GM12878 (cell line): Measurements from ENCODE around the gene BTG4. TPM values are rescaled to one million over a fixed set of nuclear protein-coding genes. Genes with fewer than 3 reads are reported as not detected.

Experiments
- ATAC-seq: fragments of 200-7000 bp; cut with Tn5 transposase; 3 replicates; pipeline ENCODE4 v1.9.1; 2020; ENCODE audit warnings: mild to moderate bottlenecking, moderate library complexity
- BruUV-seq: library from RNA; stranded (reverse); fragments of 400-500 nt; replicated peaks from 2 replicates; lab custom pipeline; 2021; lab: Mats Ljungman, UMichigan
- CTCF ChIA-PET: fragments of 300-600 bp; sonication (Branson Sonifier 250); formaldehyde crosslinking; extraction: SDS; loops from one replicate; lab custom pipeline; 2021; ENCODE audit warnings: inconsistent platforms; lab: Yijun Ruan, JAX
- POLR2A ChIA-PET: fragments of 350-600 bp; formaldehyde crosslinking; extraction: SDS; loops from one replicate; lab custom pipeline; 2021; ENCODE audit warnings: inconsistent platforms; lab: Charles Lee
- RAD21 ChIA-PET: fragments of 300-600 bp; sonication (Branson Sonifier 250); formaldehyde crosslinking; loops from one replicate; lab custom pipeline; 2023; ENCODE audit warnings: antibody characterized with exemption; ENCODE audit not compliant: unreplicated experiment; lab: Charles Lee
- SMC1A ChIA-PET: fragments of 300-600 bp; sonication (Branson Sonifier 250); formaldehyde crosslinking; loops from one replicate; lab custom pipeline; 2023; ENCODE audit not compliant: unreplicated experiment, uncharacterized antibody; lab: Charles Lee
- DNase-seq: peaks from one replicate; pipeline ENCODE4 v3.0.0-alpha.2; 2011; ENCODE audit warnings: low read depth, low spot score
- FAIRE-seq: peaks from 3 replicates; lab custom pipeline; 2011; peaks lifted over from hg19 to GRCh38; lab: Jason Lieb, UNC
- H2AFZ ChIP-seq: 2 replicates; pipeline ENCODE4 v1.6.0; 2011; ENCODE audit warnings: low read depth, low read length, control low read depth; ENCODE audit not compliant: control insufficient read depth
- H3K27ac ChIP-seq: 2 replicates; pipeline ENCODE4 v1.5.1; 2011; ENCODE audit warnings: control low read depth; ENCODE audit not compliant: control insufficient read depth, insufficient read depth
- H3K27me3 ChIP-seq, 2 experiments: replicated peaks in 1 of 2; 2 replicates each; pipeline versions ENCODE4 v1.6.0 to v1.6.1; 2011; ENCODE audit warnings: low read length in 1 of 2; ENCODE audit not compliant: control insufficient read depth in 2 of 2, insufficient read depth in 2 of 2
- H3K36me3 ChIP-seq, 2 experiments: 2 replicates each; pipeline ENCODE4 v1.5.1; 2011; ENCODE audit warnings: low read length in 1 of 2; ENCODE audit not compliant: control insufficient read depth in 2 of 2, insufficient read depth in 2 of 2
- H3K4me1 ChIP-seq: 2 replicates; pipeline ENCODE4 v1.6.1; 2011; ENCODE audit warnings: mild to moderate bottlenecking, low read length, moderate library complexity, mixed read lengths; ENCODE audit not compliant: control insufficient read depth, insufficient read depth
- H3K4me2 ChIP-seq: 2 replicates; pipeline ENCODE4 v1.6.0; 2011; ENCODE audit warnings: control low read depth; ENCODE audit not compliant: control insufficient read depth, insufficient read depth
- H3K4me3 ChIP-seq: fragments of 200-600 bp; sonication (generic); 2 replicates; pipeline ENCODE4 v1.5.1; 2016
- H3K79me2 ChIP-seq: 2 replicates; pipeline ENCODE4 v1.6.0; 2011; ENCODE audit warnings: low read length; ENCODE audit not compliant: control insufficient read depth, insufficient read depth
- H3K9ac ChIP-seq: 2 replicates; pipeline ENCODE4 v1.8.0; 2011; ENCODE audit warnings: low read length, control low read depth, mixed read lengths; ENCODE audit not compliant: control insufficient read depth, insufficient read depth
- H3K9me3 ChIP-seq: replicated peaks from 3 replicates; pipeline ENCODE4 v1.5.1; 2011; ENCODE audit warnings: mild to moderate bottlenecking, low read length; ENCODE audit not compliant: control insufficient read depth, insufficient read depth
- H4K20me1 ChIP-seq: 2 replicates; pipeline ENCODE4 v1.6.0; 2011; ENCODE audit not compliant: control insufficient read depth, insufficient read depth
- BCLAF1 ChIP-seq: fragments of 450-650 bp; IDR thresholded peaks from 2 replicates; pipeline ENCODE4 v1.6.1; 2017; ENCODE audit warnings: antibody characterized with exemption, mild to moderate bottlenecking, moderate library complexity
- CBX3 ChIP-seq: fragments of 200-600 bp; sonication (generic); IDR thresholded peaks from 2 replicates; pipeline ENCODE4 v1.6.1; 2016; ENCODE audit warnings: low read depth, borderline replicate concordance
- CHD4 ChIP-seq: fragments of 200-600 bp; sonication (generic); IDR thresholded peaks from 2 replicates; pipeline ENCODE4 v1.6.1; 2016; ENCODE audit warnings: mild to moderate bottlenecking
- FOS ChIP-seq: IDR thresholded peaks from 3 replicates; pipeline ENCODE4 v1.6.1; 2011; ENCODE audit warnings: borderline replicate concordance; ENCODE audit not compliant: insufficient read length; ENCODE audit errors: extremely low read depth
- HDAC2 ChIP-seq: fragments of 200-600 bp; sonication (generic); IDR thresholded peaks from 2 replicates; pipeline ENCODE4 v1.6.1; 2017
- IRF3 ChIP-seq: fragments of 450-650 bp; IDR thresholded peaks from 2 replicates; pipeline ENCODE4 v1.6.1; 2014; ENCODE audit warnings: mild to moderate bottlenecking
- MEF2A ChIP-seq: IDR thresholded peaks from 2 replicates; pipeline ENCODE4 v1.6.1; 2011; ENCODE audit warnings: low read depth, mild to moderate bottlenecking, low read length, moderate library complexity; ENCODE audit not compliant: insufficient read depth
- MLLT1 ChIP-seq: fragments of 450-650 bp; IDR thresholded peaks from 2 replicates; pipeline ENCODE4 v1.6.1; 2016; ENCODE audit warnings: mild to moderate bottlenecking
- NFYA ChIP-seq: IDR thresholded peaks from 2 replicates; pipeline ENCODE4 v1.6.1; 2011; ENCODE audit warnings: low read depth, mild to moderate bottlenecking, low read length, improper control_type of control experiment, borderline replicate concordance
- NFYB ChIP-seq: IDR thresholded peaks from 2 replicates; pipeline ENCODE4 v1.6.1; 2011; ENCODE audit warnings: low read depth, mild to moderate bottlenecking, low read length, improper control_type of control experiment, moderate library complexity; ENCODE audit not compliant: insufficient read depth
- POU2F2 ChIP-seq: IDR thresholded peaks from 3 replicates; pipeline ENCODE4 v1.6.1; 2011; ENCODE audit warnings: low read depth, mild to moderate bottlenecking, low read length, borderline replicate concordance
- SMC3 ChIP-seq: IDR thresholded peaks from 2 replicates; pipeline ENCODE4 v1.6.1; 2011; ENCODE audit warnings: low read length, improper control_type of control experiment, borderline replicate concordance
- SPI1 ChIP-seq: IDR thresholded peaks from 2 replicates; pipeline ENCODE4 v1.6.1; 2011; ENCODE audit warnings: low read depth, mild to moderate bottlenecking, low read length, moderate library complexity, borderline replicate concordance; ENCODE audit not compliant: insufficient read depth
- SRF ChIP-seq, 2 experiments: IDR thresholded peaks; 2 replicates each; pipeline ENCODE4 v1.6.1; 2011; ENCODE audit warnings: low read depth in 2 of 2, low read length in 2 of 2, mild to moderate bottlenecking in 1 of 2, moderate library complexity in 1 of 2
- SUPT20H ChIP-seq: IDR thresholded peaks from 2 replicates; pipeline ENCODE4 v1.6.1; 2011; ENCODE audit warnings: low read depth, mild to moderate bottlenecking, low read length, moderate library complexity, borderline replicate concordance; ENCODE audit not compliant: control insufficient read depth
- TBL1XR1 ChIP-seq: IDR thresholded peaks from 2 replicates; pipeline ENCODE4 v1.6.1; 2012; ENCODE audit warnings: low read depth, low read length, improper control_type of control experiment
- YY1 ChIP-seq: IDR thresholded peaks from 2 replicates; pipeline ENCODE4 v1.6.1; 2011; ENCODE audit warnings: low read depth, mild to moderate bottlenecking, low read length
- ZNF207 ChIP-seq: fragments of 450-650 bp; IDR thresholded peaks from 2 replicates; pipeline ENCODE4 v1.6.1; 2014; ENCODE audit warnings: antibody characterized with exemption, mild to moderate bottlenecking, borderline replicate concordance
- ZNF24 ChIP-seq: fragments of 450-650 bp; IDR thresholded peaks from 2 replicates; pipeline ENCODE4 v1.6.1; 2017; ENCODE audit warnings: antibody characterized with exemption, mild to moderate bottlenecking
- in situ Hi-C: fragments of 300-500 bp; cut with MboI; formaldehyde crosslinking; loops from 9 replicates; pipeline ENCODE4 v1.14.3; 2018; ENCODE audit warnings: mixed read lengths
- intact Hi-C: fragments of 100-400 bp; cut with micrococcal nuclease; formaldehyde crosslinking; loops from one replicate; pipeline ENCODE4 v1.14.2; 2022; ENCODE audit not compliant: unreplicated experiment
- polyA plus RNA-seq, 11 experiments: library from polyadenylated mRNA; depleted of rRNA in 4 of 11; unstranded in 6 of 11; stranded (reverse) in 5 of 11; fragments of >200 nt; fragmentation: Nextera tagmentation in 4 of 11; fragmentation: Illumina TruSeq in 1 of 11; extraction: Ambion mirVana in 4 of 11; extraction: Trizol in 1 of 11; gene quantifications; 1 replicate in 1 of 11; 2 replicates in 10 of 11; pipeline versions ENCODE4 v1.2.1 to v1.2.3, GENCODE V29; 2011 to 2016; ENCODE audit warnings: inconsistent platforms in 2 of 11, missing spikeins in 2 of 11, low read depth in 1 of 11
- total RNA-seq, 4 experiments: library from RNA; depleted of rRNA in 3 of 4; stranded (reverse); fragments of >200 nt in 3 of 4; fragmentation: Illumina TruSeq in 1 of 4; extraction: Trizol in 1 of 4; gene quantifications; 2 replicates each; pipeline versions ENCODE4 v1.2.1 to v1.2.3, GENCODE V29; 2013 to 2021

Gene BTG4
- total and polyA plus RNA-seq, 10 of the 15 experiments (the other 5 are each of a cell fraction or from before 2014, with no cell fraction given) = 0.14 TPM; not detected in 9

- no peaks in the 10 kb centered on the region for H3K36me3 ChIP-seq
- H3K27ac ChIP-seq = no peak overlapping the region
- ChIA-PET CTCF (interaction anchor here (1.4 kb wide), 3 partner anchors 10 to 288 kb away, joined by 3 to 5 read pairs (median 5); no protein-coding TSS in a partner anchor), RAD21 (no interaction called here), SMC1A (interaction anchor here (0.8 to 1.7 kb wide), 2 partner anchors 10 to 15 kb away, joined by 3 to 6 read pairs; no protein-coding TSS in a partner anchor), POLR2A (no interaction called here)
- no peaks in the 10 kb centered on the region for H3K4me1 ChIP-seq
- H3K27me3 ChIP-seq = peaks cover 0 to 2% of the 10 kb centered on the region in 2 experiments; a peak in 2 of 4 replicates
- H3K9me3 ChIP-seq = no peaks in the 10 kb centered on the region; the same call in 2 of the 3 replicates
- ATAC-seq = no peak
- H3K4me3 ChIP-seq = no peak overlapping the region
- FAIRE-seq = no peak
- no peak overlapping the region for H2AFZ ChIP-seq
- no peak for DNase-seq
- TF ChIP-seq POU2F2 = no peak
- no peak for TF ChIP-seq NFYB
- no peak for TF ChIP-seq CHD4
- no peak for TF ChIP-seq HDAC2
- TF ChIP-seq FOS = no peak
- TF ChIP-seq IRF3 = no peak
- TF ChIP-seq MLLT1 = no peak
- no peak for TF ChIP-seq SPI1
- no peak for TF ChIP-seq NFYA
- no peak for TF ChIP-seq SMC3
- TF ChIP-seq ZNF24 = no peak
- no peak for TF ChIP-seq TBL1XR1
- no peak for TF ChIP-seq BCLAF1
- TF ChIP-seq MEF2A = no peak
- no peak for TF ChIP-seq CBX3
- TF ChIP-seq SUPT20H = no peak
- TF ChIP-seq YY1 = no peak
- TF ChIP-seq ZNF207 = no peak
- no peak for TF ChIP-seq SRF (IDR thresholded peaks at IDR 0.05; ENCODE audit: low read depth in 2 of 2, low read length in 2 of 2)
- intact Hi-C loops (no loop called here), in situ Hi-C loops (no loop called here)
- H3K4me2 ChIP-seq = no peak overlapping the region
- no peaks in the 10 kb centered on the region for H4K20me1 ChIP-seq
- no peaks in the 10 kb centered on the region for H3K79me2 ChIP-seq
- no peak overlapping the region for H3K9ac ChIP-seq
- BruUV-seq = no TSS peak
Observed at GRCh38 chr11:111554532-111554931, 42.3 kb upstream of the BTG4 start.
